Kidney (tissue), 14 donors: ENCODE data around the gene HTR2A. TPM values are rescaled to one million over a fixed set of nuclear protein-coding genes. Genes with fewer than 3 reads are reported as not detected.

ENCODE experiments used
- DNase-seq, 5 donors: peaks; one replicate each; pipeline ENCODE4 v3.0.0-alpha.2; 2013 to 2020
- FAIRE-seq: peaks from 2 replicates; lab custom pipeline; 2012; peaks lifted over from hg19 to GRCh38; lab: Jason Lieb, UNC
- H3K27ac ChIP-seq, 2 donors: one replicate each; pipeline ENCODE4 v1.7.0; 2013; ENCODE audit warnings: low read depth in 2 of 2, low read length in 2 of 2, inconsistent platforms in 1 of 2
- H3K27me3 ChIP-seq: one replicate; pipeline ENCODE4 v1.7.1; 2013; ENCODE audit warnings: low read length, inconsistent platforms; ENCODE audit not compliant: control insufficient read depth, insufficient read depth
- H3K36me3 ChIP-seq, 3 donors: one replicate each; pipeline versions ENCODE4 v1.7.0 to v1.7.1; 2013; ENCODE audit warnings: low read length in 3 of 3, control low read depth in 1 of 3, inconsistent platforms in 1 of 3; ENCODE audit not compliant: insufficient read depth in 3 of 3, control insufficient read depth in 2 of 3
- H3K4me1 ChIP-seq, 3 donors: one replicate each; pipeline versions ENCODE4 v1.7.0 to v1.7.1; 2013; ENCODE audit warnings: low read length in 3 of 3, inconsistent platforms in 1 of 3, low read depth in 1 of 3; ENCODE audit not compliant: control insufficient read depth in 2 of 3, insufficient read depth in 2 of 3
- H3K4me3 ChIP-seq, 3 donors: one replicate each; pipeline versions ENCODE4 v1.7.0 to v1.8.1; 2013; ENCODE audit warnings: low read length in 3 of 3, control low read depth in 1 of 3, inconsistent platforms in 1 of 3
- H3K9ac ChIP-seq, 3 donors: one replicate each; pipeline versions ENCODE4 v1.7.0 to v1.7.1; 2013; ENCODE audit warnings: low read length in 3 of 3, control low read depth in 1 of 3, inconsistent platforms in 1 of 3
- H3K9me3 ChIP-seq, 3 donors: one replicate each; pipeline versions ENCODE4 v1.7.0 to v1.7.1; 2013; ENCODE audit warnings: low read length in 3 of 3, control low read depth in 1 of 3, inconsistent platforms in 1 of 3; ENCODE audit not compliant: control insufficient read depth in 2 of 3, insufficient read depth in 1 of 3
- CTCF ChIP-seq: IDR thresholded peaks from 3 replicates; pipeline ENCODE4 v1.5.1; 2012; ENCODE audit warnings: mild to moderate bottlenecking, moderate library complexity, borderline replicate concordance; ENCODE audit not compliant: insufficient read depth; ENCODE audit errors: extremely low read depth
- intact Hi-C: fragments of 100-400 bp; cut with DNase I; formaldehyde crosslinking; loops from one replicate; pipeline ENCODE4 v1.11.1; 2022
- polyA plus RNA-seq: library from polyadenylated mRNA; stranded (reverse); fragments of 350-450 nt; fragmentation: Illumina TruSeq; extraction: RNeasy Lipid Tissue Mini Kit (QIAGEN cat#74804); gene quantifications from one replicate; pipeline ENCODE4 v1.2.3, GENCODE V29; 2014; ENCODE audit warnings: low read depth, low replicate concordance; ENCODE audit not compliant: insufficient read depth
- total RNA-seq: library from RNA; stranded (reverse); fragmentation: NEBNext Ultra II Directional; extraction: Animal tissue kit (Norgen Biotek cat#: 25700); gene quantifications from one replicate; pipeline ENCODE4 v1.2.1, GENCODE V29; 2021
- donor health status: control.
- donor health status: control.
- donor health status: control.
- donor health status: control.
- donor health status: control.
- donor health status: DM: yes; HTN: yes; CAD: no.
- donor health status: Normal renal cell carcinoma (clear cell type).

HTR2A gene
- total and polyA plus RNA-seq, 2 donors from 2014 or later = 1.0 TPM; not detected in 1

- no peak for FAIRE-seq
- H3K9ac ChIP-seq = no peak overlapping the region
- intact Hi-C loops = no loop called here
- no peak for DNase-seq
- no peaks in the 10 kb centered on the region for H3K27me3 ChIP-seq
- peaks cover under 1 to 5% (median 4%) of the 10 kb centered on the region in 3 donors for H3K36me3 ChIP-seq
- TF ChIP-seq CTCF = no peak
- no peak overlapping the region for H3K4me3 ChIP-seq
- no peak overlapping the region for H3K27ac ChIP-seq
- no peaks in the 10 kb centered on the region for H3K9me3 ChIP-seq
- H3K4me1 ChIP-seq = peaks cover 0 to 14% (median 7%) of the 10 kb centered on the region in 3 donors
These were observed 101.5 kb downstream of the HTR2A start for GRCh38 chr13:46795321-46795720.

GRCh38 chr13:46783504-46783903, 113.3 kb downstream of the HTR2A start:
- H3K36me3 ChIP-seq = peaks cover 18 to 52% (median 29%) of the 10 kb centered on the region in 3 donors
- TF ChIP-seq CTCF = no peak
- no peaks in the 10 kb centered on the region for H3K9me3 ChIP-seq
- no peak overlapping the region for H3K9ac ChIP-seq
- H3K4me3 ChIP-seq = no peak overlapping the region
- no peak overlapping the region for H3K27ac ChIP-seq
- H3K27me3 ChIP-seq = no peaks in the 10 kb centered on the region
- no peaks in the 10 kb centered on the region for H3K4me1 ChIP-seq
- no peak for DNase-seq
- FAIRE-seq = no peak
- intact Hi-C loops = no loop called here

- FAIRE-seq (no peak), DNase-seq (no peak)
- no peak overlapping the region for H3K9ac ChIP-seq
- H3K4me1 ChIP-seq = no peaks in the 10 kb centered on the region
- TF ChIP-seq CTCF = no peak
- intact Hi-C loops = no loop called here
- no peaks in the 10 kb centered on the region for H3K9me3 ChIP-seq
- H3K4me3 ChIP-seq = no peak overlapping the region
- H3K27ac ChIP-seq = no peak overlapping the region
- no peaks in the 10 kb centered on the region for H3K27me3 ChIP-seq
- peaks cover 18 to 48% (median 32%) of the 10 kb centered on the region in 3 donors for H3K36me3 ChIP-seq
These were observed 114.2 kb downstream of the HTR2A start for GRCh38 chr13:46782691-46783090.

- Histone ChIP-seq H3K36me3 (peaks cover 18 to 54% (median 32%) of the 10 kb centered on the region in 3 donors), H3K4me3 (no peak overlapping the region), H3K4me1 (no peaks in the 10 kb centered on the region), H3K27ac (no peak overlapping the region), H3K9ac (no peak overlapping the region), H3K27me3 (no peaks in the 10 kb centered on the region), H3K9me3 (no peaks in the 10 kb centered on the region)
- FAIRE-seq (no peak), DNase-seq (no peak)
- TF ChIP-seq CTCF = no peak
- intact Hi-C loops = no loop called here
These were observed 114.8 kb downstream of the HTR2A start for GRCh38 chr13:46782066-46782465.
